DMS53 treated with DMSO at 0.1 percent for 48 hours (cell line): ENCODE measurements around the gene CBFA2T3.

Source experiments
- DNase-seq: peaks from one replicate; lab custom pipeline; 2025; ENCODE audit not compliant: unreplicated experiment; lab: John Stamatoyannopoulos, UW

CBFA2T3 gene

DNA sequence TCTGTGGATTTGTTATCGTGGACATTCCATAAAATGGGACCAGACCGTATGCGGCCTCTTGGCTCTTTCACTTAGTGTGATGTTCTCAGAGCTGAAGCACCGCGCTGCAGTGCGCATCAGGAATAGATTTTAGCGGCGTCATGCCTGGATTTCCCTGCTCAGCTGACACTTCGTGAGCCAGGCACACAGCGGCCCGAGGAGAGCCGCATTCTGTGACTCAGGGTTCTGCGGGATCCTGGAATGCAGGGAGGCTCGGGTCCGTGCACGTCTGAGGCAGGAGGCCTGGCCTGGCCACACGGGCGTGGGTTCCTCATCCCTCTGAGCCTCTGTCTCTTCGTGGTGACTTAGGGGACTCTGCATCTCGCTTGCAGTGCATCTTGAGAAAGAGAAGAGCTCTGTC lies 13.4 kb downstream of the CBFA2T3 start:
- no peak for DNase-seq

DNA sequence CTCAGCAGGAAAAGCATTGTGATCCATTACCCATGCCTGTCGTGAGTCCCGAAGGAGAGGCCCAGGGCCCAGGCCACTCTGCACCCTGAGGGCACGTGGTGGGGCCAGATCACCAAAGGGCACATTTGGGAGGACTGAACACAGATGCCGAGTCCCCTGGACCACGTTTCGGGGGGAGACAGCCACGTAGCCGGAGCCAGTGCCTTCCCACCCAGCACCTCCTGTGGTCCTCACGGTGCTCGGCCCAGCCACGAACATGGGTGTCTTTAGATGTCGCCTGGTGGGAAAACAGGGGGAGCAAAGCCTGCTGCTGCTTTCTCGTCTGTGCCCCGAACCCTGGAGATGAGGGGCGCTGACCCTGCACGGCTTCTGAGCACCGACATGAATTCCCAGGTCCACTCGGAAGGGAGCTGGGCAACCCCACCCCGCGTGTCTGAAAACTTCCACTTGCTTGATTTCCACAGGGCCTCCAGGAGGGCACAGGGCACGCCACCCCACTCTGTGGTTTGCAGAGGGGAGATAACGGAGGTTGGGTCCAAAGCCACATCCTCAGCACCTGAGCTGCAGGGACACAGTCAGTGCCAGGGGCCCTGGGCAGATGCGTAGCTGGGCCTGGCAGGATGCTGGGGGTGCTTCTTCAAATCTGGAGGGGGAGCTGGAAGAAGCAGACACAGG lies 14.4 kb downstream of the CBFA2T3 start:
- DNase-seq, result no peak

DNA sequence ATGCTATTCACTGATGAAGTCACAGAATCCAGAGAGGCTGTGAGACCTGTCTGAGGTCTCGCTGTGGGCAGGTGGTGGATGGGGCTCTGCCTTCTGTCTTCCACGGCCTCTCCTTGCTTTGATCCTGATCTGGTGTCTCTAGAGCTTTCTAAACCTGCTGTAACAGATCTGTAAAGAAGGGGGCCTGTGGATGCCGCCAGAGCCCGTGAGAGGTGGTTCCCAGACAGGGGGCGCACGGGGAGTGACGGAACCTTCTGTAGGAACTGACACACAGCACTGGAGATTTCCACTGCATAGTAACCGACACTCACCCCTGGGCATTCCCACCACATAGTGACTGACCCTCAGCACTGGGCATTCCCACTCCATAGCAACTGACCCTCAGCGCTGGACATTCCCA lies 16.0 kb downstream of the CBFA2T3 start:
- no peak for DNase-seq

DNA sequence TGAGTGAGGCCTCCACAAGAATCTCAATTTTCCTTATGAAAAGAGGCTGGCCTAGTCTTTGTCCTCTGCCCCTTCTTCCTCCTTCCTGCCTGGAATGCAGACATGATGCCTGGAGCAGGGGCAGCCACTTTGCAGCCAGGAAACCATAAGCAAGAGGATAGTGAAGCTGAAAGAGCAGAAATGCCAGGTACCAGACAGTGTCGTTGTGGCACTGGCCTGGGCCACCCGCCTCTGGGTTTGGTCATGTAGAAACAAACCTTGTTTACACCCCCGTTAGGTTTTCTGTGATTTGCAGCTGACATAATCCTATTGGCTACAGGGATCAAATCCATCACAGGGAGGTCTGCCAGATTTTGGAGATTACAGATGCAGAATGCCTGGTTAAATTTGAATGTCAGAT lies 16.5 kb downstream of the CBFA2T3 start:
- no peak for DNase-seq

DNA sequence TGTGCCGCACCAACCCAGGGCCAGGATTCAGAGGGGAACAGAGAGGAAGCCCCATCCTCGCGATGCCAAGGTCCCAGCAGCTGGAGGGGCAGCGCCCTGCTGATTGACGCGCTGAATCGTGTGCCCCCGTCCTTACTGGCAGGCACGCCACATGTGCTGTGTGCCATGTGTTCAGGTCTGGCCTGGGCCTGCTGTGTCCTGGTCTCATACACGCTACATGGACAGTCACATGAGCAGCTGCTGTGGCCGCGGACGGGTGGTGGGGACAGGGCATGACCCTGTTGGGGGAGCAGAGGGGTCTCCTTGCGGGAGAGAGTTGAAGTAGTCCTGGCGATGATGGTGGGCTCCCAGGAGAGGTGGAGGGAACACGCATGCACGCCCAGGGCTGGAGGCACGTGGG lies 18.0 kb downstream of the CBFA2T3 start:
- DNase-seq, result no peak

DNA sequence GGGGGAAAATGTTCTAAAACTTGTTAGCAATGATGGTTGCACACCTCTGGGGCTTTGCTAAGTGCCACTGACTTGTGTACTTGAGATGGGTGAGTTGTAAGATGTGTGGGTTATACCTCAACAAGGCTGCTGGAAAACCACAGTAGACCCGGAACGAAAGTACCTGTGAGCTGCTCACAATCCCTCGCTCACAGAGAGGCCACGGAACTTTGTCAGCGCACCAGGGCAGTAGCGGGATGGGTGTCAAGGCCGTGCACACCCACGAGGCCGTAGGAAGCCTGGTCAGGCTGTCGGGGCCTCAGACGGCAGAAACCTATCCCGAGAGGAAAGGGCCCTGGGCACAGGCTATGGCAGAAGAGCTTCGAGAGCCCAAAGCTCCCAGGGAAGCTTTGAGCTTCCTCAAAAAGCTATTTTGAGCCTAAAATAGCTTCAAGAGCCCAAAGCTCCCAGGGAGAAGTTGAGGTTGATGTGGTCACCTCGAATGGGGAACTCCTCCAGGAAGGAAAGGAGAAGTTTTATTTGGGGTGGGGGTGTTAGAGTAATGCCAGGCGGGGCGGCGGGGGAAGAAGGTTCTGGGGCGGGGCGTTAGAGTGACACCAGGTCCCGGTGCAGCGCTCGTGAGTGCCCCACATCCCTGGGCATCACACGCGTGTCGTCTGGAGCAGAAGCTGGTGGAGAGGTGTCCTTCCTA lies 19.0 kb downstream of the CBFA2T3 start:
- no peak for DNase-seq

DNA sequence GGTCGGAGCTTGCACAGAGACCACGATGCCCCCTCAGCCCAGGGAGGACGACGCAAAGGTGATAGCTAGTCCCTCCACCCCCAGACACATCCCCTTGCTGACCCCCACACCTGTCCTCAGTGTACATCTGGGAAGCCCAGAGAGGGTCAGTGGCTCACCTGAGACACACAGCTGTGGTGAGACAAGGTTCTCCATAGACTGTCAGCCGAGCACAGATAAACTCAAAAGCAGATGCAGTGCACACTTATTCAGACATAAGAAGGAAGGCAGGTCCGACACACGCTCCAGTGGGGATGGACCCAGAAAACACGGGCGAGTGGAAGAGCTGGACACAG lies 19.6 kb downstream of the CBFA2T3 start:
- no peak for DNase-seq

DNA sequence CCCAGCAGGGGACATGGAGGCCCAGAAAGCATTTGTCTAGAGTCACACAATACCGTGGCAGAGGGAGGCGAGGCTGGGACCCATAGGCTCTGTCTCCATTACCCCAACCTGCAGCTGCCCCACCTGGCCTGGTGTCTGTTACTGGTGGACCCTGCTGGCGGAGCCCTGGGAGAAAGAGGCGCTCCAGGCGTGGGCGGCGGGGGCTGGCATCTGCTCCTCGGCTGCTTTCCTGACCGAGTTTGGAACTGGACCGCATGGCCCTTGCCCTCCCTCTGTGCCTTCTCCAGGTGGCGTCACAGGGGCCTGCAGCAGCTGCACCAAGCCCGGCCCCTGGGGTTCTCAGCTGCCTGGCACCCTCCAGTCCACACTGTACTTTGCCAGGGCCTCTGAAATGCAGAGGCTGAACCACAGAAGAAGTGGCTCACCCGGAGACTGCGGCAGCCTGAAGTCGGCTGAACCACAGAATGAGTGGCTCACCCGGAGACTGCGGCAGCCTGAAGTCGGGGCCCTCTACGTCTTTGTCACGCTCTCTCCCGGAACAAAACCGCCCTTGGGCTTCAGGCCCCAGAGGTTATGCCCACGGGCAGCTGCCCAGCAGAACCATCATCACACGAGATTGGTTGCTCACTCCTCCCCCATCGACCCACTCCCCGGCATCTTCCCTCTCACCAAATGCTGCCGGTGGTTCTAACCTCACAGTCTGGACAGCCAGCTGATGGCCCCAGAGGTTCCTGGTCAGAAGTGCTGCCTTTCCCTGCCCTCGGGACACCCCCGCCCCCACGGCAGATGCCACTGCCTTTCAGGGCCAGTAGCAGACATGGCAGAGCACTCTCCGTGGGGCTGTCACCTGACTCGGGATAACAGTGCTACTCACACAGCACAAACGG lies 20.2 kb downstream of the CBFA2T3 start:
- no peak for DNase-seq

DNA sequence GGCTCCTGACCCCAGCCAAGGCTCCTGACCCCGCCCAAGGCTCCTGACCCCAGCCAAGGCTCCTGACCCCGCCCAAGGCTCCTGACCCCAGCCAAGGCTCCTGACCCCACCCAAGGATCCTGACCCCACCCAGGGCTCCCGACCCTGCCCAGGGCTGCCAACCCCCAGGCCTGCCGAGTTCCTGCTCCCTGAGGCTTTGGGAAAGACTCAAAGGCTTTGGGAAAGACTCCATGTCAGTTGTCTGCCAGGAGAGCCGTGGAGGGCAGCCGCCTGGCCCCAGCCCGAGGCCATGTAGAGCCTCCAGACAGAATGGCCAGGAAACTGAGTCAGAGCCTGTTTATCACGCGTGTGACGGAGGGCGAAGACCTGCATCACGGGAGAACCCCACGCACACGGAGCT lies 21.1 kb downstream of the CBFA2T3 start:
- no peak for DNase-seq

DNA sequence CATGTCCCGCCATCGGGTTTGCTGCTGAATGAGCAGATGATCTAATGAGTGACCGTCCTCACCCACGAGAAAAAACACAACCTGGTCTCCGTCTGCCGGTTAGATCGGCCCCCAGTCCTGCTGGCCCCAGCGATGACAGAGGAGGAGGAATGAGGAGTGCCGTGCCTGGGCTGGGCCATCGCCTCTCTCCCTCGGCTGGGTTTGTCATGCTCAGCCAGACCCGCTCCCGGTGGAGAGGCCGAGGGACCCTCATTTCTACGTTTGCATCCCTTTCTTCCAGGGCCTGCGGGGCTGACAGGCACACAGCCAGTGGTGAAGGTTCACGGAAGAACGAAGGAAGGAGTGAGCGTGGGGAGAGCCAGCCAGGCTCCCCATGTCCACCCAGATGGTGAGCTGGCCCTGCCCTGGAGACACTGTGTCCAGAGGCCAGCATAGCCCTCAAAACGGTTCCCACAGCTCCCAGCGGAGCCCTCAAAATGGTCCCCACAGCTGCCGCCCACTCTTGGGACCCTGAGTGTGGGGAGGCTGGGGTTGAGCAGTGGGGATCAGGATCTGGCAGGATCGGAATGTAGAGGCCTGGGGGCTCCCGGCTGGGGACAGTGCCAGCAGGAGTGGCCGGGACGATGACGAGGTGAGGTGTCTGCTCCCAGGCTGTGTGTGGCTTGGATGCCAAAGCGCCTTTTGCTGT lies 23.9 kb downstream of the CBFA2T3 start:
- no peak for DNase-seq

DNA sequence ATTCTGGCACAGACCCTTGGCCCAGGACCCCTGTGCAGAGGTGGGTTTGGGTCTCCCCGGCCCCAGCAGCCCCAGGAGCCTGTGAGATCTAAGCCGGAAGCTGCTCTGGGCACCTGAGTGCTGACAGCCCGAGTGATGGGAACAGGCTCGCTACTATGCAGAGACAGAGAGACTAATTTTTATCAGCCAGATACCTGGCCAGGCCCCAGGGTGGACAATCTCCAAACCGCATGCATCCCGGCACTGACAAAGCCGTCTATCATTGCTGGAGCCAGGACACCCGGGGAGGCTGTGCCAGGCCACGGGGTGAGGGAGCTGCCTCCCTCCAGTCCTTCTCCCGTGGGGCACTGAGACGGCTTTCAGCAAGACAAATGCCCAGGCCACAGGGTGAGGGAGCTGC lies 25.0 kb downstream of the CBFA2T3 start:
- DNase-seq, result no peak

DNA sequence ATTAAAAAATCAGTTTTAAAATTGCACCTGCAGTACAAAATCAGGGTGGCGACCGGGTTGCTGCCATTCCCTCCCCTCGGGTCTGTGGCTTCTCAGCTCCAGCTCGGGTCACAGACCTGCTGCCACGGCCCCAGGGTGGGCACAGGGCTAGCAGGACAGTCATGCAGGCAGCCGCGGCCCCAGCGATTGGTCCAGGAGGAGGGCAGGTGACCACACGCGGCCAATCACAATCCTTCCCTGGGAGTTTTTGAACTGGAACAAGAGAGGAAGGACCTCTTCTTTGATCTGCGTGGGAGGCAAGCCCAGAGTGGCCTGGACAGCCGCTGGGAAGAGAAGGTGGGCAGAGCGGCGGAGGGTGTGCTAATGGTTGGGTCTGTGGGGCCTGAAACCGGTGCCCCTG lies 25.5 kb downstream of the CBFA2T3 start:
- no peak for DNase-seq

DNA sequence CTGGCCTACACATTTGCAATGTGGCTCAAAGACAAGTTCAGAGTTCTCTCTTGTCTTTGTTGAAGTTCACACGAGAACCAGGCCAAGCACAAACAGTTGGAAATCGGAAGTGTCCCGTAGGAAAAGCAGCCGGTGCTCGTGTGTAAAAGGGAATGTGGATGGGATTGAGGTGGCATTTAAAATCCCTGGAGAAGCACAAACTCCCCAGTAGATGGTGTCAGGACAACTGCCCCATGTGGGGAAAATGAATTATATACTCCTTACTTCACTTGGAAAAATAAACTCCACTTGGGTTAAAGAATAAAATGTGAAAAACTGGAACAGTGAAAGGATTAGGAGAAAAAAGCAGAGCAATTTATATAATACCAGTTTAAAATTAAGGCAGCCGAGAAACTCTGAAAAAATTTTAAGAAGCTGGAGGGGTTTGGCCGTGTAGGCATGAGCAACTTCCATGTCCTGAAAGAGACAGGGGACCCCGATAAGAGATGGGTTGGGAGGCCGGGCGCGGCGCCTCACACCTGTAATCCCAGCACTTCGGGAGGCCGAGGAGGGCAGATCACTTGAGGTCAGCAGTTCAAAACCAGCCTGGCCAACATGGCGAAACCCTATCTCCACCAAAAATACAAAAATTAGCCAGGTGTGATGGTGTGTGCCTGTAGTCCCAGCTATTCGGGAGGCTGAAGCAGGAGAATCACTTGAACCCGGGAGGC lies 28.1 kb downstream of the CBFA2T3 start:
- no peak for DNase-seq

DNA sequence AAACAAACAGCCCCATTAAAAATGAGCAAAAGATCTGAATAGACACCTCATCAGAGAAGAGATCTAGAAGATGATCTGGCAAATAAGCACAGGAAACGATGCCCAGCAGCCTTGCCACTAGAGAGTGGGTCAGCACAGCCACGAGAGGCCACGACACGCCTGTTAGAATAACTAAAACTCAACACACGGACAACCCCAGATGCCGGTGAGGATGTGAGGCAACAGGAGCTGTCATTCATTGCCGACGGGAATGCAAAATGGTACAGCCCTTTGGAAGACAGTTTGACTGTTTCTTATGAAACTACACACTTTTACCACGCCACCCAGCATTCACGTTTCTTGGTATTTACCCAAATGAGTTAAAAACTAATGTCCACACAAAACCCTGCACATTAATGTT lies 31.5 kb downstream of the CBFA2T3 start:
- DNase-seq, result no peak

DNA sequence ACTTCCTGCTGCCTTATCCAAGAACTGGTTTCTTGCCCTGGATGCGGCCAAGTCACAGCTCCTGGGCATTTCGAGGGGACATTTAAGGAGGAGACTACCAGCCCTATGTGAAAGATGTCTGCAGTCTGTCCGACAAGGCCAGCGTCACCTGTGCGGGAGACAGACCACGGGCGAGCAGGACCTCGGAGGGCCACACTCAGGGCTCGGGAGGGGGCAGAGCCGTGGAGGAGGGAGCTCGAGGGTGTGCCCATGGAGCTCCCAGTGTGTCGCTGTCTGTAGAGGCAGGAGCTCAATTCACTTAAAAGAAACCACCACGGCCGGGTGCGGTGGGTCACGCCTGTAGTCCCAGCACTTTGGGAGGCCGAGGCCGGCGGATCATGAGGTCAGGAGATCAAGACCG lies 33.3 kb downstream of the CBFA2T3 start:
- no peak for DNase-seq

DNA sequence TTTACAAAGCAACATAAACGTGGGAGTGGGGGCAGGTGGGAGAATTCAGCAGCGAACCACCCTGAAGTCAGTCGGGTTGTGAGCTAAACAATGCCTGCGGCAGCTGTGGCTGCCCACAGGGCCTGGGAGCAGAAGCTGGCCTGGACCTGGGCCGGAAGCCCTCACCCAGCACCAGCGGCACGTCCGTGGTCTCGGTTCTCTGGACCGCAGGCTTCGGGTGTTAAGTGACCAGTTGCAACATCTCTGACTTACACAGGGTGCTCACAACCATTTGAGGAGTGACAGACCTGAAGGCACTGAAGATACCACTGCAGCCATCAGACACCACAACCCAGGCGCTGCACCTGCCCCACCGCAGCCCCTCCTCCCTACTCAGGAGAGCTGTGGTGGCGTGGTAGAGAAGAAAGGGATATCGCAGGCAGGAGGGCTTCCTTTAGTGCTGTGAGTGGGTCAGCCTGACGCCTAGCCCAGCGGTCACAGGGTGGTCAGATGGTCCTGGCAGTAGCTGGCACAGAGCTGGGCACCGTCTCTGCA lies 33.8 kb downstream of the CBFA2T3 start:
- no peak for DNase-seq

DNA sequence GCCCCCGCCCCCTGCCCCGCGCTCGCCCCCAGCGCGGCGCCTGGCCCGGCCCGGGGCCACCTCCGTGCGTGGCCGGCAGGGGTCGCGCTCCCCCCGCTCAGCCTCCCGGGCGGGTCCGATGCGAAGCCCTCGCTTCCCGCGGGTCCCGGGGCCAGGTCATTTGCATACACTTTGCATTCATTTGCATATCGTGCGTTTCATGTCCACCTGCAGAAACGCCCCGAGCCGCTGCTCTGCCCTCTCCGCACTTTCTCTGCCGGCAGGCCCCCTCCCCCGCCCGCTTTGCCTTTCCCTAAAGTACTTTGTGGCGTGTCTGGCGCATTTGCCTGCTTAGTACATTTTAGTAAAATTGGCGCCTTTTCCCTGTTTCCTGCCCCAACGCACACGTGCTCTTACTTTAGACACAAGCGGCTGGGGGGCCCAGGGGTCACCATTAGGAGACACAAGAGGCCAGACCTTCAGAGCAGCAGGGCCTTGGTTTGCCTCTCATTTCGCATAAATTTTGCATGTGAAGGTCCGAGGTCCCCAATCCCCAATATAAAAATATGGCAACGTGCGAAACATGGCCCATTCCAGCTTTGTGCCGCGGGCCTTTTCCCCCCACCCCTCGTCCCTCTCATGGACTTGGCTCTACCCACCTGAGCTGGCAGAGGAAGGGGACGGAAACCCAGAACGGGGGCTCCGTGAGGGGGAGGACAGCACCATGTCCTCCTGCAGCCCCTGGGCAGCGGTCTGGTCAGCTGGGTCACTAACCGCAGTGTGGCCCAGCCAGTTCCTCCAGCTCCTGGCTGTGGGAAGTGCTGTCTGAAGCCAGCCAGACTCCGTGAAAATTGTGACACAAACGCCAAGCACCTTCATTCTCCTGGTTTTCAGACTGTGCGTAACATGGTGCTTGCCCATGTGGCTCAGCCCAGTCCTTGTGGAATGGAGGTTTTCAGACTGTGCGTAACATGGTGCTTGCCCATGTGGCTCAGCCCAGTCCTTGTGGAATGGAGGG lies 34.8 kb downstream of the CBFA2T3 start:
- DNase-seq, result no peak

DNA sequence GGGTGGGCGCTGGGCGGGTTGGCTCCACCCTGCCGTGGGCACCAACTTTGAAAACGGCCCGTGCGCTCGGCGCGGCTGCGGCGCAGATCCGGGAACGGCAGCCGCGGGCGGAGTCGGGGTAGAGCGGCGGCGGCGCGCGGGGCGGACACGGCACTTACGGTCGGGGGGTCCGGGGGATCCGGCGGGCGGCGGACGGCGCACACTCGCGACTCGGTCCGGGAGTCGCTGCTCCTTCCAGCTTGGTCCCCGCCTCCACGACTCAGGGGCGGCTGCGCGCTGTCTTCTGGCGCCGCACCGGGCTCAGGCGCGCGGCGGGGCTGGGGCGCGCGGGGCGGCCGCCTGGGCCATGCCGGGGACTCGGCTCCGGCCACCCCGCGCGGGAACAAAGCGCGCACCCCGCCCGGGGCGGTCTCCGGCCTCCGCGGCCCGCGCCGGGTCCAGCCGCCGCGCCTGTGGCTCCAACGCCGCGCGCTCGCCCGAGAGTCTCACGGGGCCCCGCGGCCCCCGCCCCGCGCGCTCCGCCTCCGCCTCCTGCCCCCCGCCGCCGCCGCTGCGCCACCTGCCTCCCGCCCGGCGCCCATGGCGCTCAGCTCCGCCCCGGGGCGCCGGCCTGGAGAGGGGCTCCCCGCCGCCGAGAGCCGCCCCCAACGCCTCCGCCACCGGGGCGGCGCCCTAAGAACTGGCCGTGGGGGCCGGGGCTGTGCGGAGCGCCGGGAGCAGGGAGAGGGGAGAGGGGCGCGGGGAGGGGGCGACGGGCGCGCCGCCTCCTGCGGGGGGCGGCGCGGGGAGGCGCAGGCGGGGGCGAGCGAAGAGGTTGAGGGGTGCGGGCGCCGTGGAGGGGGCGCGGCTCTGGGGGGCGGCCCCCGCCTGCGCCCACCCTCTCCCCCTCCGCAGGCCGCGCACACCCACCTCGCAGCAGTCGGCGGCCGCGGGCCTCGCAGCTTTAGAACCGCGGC lies 35.9 kb downstream of the CBFA2T3 start:
- no peak for DNase-seq
